Fibroblast of mammary gland (primary cell): ENCODE results near the gene SLX9.
"Not testable (repeated sequence)": the region's sequence is repeated elsewhere in the genome, so short reads cannot be mapped to it uniquely, and the experiment has no call there.

Source experiments
- DNase-seq: peaks from one replicate; pipeline ENCODE4 v3.0.0-alpha.2; 2010; ENCODE audit warnings: low read depth
- H3K4me3 ChIP-seq: 2 replicates; pipeline ENCODE4 v1.5.1; 2011; ENCODE audit warnings: low read depth, mild to moderate bottlenecking, low read length, moderate library complexity; ENCODE audit not compliant: control insufficient read depth
- CTCF ChIP-seq: conservative IDR thresholded peaks from 2 replicates; pipeline ENCODE4 v1.5.1; 2011; ENCODE audit warnings: low read depth, low read length, inconsistent platforms; ENCODE audit not compliant: control insufficient read depth, insufficient read depth

Gene SLX9

DNA sequence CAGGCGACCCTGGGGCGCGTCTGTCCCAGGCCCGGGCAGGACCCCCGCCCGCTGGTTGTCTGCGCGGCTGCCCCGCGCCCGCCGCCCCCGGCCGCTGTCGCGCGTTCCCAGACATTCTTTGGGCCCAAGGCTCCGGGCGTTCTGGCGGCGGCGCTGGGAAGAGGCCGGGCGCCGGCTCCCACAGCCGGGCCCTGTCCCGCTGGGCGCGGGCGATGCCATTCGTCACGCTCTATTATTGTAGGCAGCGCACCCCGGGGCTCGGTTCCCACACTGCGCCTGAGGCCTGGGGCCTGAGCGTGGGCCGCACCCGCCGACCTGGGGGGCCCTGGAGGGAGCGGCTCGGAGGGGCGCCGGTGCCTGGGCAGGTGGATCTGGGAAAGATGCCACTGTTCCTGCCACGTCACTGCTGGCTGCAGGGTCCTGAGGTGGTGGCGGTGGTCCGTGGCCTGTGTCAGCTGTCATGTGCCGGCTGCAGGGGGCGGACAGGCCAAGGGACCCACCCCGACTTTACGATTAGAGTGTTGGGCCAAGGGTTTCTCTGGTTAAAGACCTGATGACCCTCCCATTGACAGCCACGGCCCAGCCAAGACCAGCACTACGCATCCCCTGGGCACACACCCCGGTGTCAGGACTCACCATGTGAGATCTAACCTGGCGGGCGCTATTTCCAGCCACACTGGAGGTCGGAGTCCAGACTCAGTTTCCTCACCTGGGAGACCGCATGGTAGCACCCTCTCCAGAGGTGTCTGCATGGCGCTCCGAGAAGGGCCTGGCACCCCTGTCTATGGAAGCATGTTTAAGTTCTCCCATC lies 79.5 kb downstream of the SLX9 start:
- H3K4me3 ChIP-seq: no peak overlapping the region
- TF ChIP-seq CTCF: no peak
- DNase-seq: no peak

GRCh38 chr21:45019887-45020537 lies 80.2 kb downstream of the SLX9 start:
- no peak for DNase-seq
- no peak for TF ChIP-seq CTCF
- no peak overlapping the region for H3K4me3 ChIP-seq

GRCh38 chr21:45020629-45021427 lies 81.0 kb downstream of the SLX9 start:
- no peak for TF ChIP-seq CTCF
- H3K4me3 ChIP-seq: no peak overlapping the region
- no peak for DNase-seq

DNA sequence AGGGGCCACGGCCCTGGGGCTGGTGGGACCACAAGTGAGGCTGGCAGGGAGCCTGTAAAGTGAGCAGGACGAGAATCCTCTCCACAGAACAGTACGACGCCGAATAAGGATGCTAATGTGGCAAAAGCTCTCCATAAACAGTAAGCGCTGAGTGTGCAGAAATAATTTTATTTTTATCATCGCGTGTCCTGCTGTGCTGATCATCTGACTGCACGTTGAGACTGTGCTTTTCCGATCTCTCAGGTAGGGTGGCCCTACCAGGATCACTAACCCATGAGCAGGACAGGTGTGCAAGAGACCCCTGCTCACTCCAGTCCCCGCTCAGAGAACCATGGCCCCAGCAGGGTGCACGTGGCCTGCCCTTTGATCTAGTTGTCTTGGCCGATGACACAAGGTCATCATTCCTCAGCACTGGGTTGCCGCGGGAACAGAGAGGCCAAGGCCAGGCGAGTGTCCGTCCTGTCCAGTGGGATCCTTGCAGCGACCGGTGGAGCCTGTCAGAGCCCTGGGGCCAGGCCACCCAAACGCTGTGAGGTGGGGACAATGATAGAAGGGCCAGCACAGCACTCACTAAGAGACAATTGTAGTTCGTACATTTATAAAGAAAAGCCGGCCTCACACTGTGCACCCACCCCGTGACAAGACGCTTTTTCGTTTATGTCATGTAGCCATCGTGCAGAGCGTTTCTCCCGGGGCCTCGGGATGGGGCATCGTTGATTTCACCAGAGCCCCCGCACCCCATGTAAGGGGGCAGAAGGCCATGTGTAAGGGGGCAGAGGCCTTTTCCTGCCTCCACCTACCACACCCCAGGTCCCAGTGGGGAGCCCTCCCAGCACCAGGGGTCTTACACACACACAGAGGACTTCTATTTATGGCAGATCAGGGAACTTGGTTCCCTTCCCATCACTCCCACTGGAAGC lies 81.9 kb downstream of the SLX9 start:
- H3K4me3 ChIP-seq: no peak overlapping the region
- no peak for DNase-seq
- no peak for TF ChIP-seq CTCF

DNA sequence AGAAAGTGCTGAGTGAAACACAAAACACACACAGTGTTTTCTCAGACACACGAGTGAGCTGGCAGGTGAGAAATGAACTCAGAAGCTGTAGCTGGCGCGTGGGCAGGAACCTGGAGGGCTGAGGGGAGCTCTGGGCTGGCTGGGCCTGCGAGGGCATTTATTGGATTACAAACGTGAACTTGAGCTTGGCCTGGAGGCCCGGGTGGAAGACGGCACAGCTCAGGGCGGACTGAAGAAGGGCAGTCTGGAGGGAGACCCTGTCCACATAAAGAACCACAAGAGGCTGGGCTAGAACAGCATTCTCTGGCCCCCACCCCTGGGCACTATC lies 82.5 kb downstream of the SLX9 start:
- DNase-seq: no peak
- TF ChIP-seq CTCF: no peak
- H3K4me3 ChIP-seq: no peak overlapping the region

- no peak for DNase-seq
- no peak overlapping the region for H3K4me3 ChIP-seq
- TF ChIP-seq CTCF: no peak
Measured at GRCh38 chr21:45022736-45023135, 82.9 kb downstream of the SLX9 start.

DNA sequence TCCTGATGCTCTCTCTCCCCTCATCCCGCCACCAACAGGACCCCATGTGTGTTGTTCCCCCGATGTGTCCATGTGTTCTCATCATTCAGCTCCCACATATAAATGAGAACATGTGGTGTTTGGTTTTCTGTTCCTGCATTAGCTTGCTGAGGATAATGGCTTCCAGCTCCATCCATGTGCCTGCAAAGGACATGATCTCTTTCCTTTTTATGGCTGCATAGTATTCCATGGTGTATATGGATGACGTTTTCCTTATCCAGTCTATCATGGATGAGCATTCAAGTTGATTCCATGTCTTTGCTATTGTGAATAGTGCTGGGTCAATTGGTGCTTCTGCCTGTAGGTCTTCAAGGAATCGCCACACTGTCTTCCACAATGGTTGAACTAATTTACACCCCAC lies 84.7 kb downstream of the SLX9 start:
- H3K4me3 ChIP-seq, DNase-seq: not testable (repeated sequence)
